ENCODE measurements around the gene FAM222A. TPM values are rescaled to one million over a fixed set of nuclear protein-coding genes. Genes with fewer than 3 reads are reported as not detected.

Gene FAM222A
- total RNA-seq, 2 donors from 2014 or later: 0.68 to 2.9 TPM

- Histone ChIP-seq H3K27me3 (replicated peaks; ENCODE audit: insufficient read depth) (no peaks in the 10 kb centered on the region), H3K36me3 (no peaks in the 10 kb centered on the region), H3K27ac (no peak overlapping the region), H3K4me3 (no peak overlapping the region), H3K4me1 (ENCODE audit: control insufficient read depth in 1 of 2, low read depth in 2 of 2) (no peaks in the 10 kb centered on the region), H3K9me3 (no peaks in the 10 kb centered on the region)
- no peak for TF ChIP-seq CTCF (IDR thresholded peaks at IDR 0.05)
- ATAC-seq (ENCODE audit: insufficient number of reproducible peaks, low FRiP score, low read depth): no peak
- no peak for DNase-seq (ENCODE audit: low spot score)
These were observed 16.4 kb upstream of the FAM222A start for GRCh38 chr12:109697270-109697553.

DNA sequence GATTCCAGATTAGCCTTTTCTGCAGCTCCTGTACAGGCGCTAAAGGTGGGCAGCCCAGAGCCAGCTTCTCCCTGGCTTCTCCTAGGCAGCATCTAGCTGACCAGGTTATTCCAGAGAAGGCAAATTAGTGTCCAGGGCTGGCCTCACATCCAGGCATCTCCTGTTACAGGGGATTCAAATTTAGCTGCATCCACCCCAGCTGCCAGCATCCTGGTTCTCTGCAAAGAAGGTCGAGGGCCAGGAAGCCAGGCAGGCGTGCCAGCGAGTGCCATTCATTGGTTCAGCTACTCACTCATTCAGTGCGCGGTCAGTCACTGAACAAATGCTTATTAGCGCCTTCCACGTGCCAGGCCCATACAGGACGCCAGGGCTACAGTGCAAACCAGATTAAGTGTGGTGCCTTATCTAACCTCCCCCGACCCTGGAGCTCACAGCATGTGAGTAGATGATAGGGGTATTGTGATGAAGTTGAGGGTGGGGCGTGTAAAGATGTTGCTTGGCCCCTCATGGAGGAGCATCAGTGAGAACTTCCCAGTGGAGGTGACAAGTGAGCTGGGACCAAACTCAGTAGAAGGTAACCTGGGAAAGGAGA lies 15.7 kb upstream of the FAM222A start:
- DNase-seq (ENCODE audit: low spot score) (no peak), ATAC-seq (ENCODE audit: insufficient number of reproducible peaks, low FRiP score, low read depth) (no peak)
- no peaks in the 10 kb centered on the region for H3K27me3 ChIP-seq (replicated peaks; ENCODE audit: insufficient read depth)
- H3K4me1 ChIP-seq (ENCODE audit: control insufficient read depth in 1 of 2, low read depth in 2 of 2): no peaks in the 10 kb centered on the region
- no peak overlapping the region for H3K4me3 ChIP-seq
- no peak overlapping the region for H3K27ac ChIP-seq
- no peaks in the 10 kb centered on the region for H3K36me3 ChIP-seq
- TF ChIP-seq CTCF (IDR thresholded peaks at IDR 0.05): no peak
- no peaks in the 10 kb centered on the region for H3K9me3 ChIP-seq

DNA sequence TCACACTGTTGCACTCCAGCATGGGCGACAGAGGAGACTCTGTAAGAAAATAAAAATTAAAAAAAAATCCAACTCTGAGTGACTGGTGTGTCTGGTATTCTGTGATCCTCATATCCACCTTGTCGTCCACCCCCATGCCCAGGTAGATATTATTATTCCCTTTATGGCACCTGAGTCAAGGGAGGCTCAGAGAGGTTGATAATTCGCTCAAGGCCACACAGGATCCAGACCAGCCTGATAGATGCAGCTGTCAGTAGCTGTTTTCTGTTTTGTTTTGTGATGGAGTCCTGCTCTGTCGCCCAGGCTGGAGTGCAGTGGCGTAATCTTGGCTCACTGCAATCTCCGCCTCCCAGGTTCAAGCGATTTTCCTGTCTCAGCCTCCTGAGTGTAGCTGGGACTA lies 14.8 kb upstream of the FAM222A start:
- DNase-seq (ENCODE audit: low spot score) (no peak), ATAC-seq (ENCODE audit: insufficient number of reproducible peaks, low FRiP score, low read depth) (no peak)
- Histone ChIP-seq H3K4me3 (no peak overlapping the region), H3K9me3 (no peaks in the 10 kb centered on the region), H3K4me1 (ENCODE audit: control insufficient read depth in 1 of 2, low read depth in 2 of 2) (no peaks in the 10 kb centered on the region), H3K27me3 (replicated peaks; ENCODE audit: insufficient read depth) (no peaks in the 10 kb centered on the region), H3K27ac (no peak overlapping the region), H3K36me3 (no peaks in the 10 kb centered on the region)
- no peak for TF ChIP-seq CTCF (IDR thresholded peaks at IDR 0.05)

DNA sequence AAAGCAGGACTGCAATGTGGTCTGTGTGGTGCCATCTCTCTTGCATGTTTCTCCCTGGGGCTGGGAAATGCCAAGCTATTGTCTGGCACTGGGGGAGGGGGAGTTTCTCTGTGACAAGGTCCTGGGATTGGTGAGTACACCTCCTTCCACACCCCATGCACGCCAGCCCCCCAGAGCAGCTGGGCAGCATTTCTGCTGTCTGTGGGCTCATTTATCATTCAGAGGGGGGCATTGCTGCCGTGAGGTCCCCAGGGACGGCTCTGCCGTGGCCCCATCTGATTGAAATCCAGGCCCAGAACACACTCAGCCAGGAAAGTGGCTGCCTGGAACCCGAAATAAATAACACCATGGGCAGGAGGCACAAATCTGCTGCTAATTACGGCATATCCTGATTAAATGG lies 12.6 kb upstream of the FAM222A start:
- no peaks in the 10 kb centered on the region for H3K36me3 ChIP-seq
- DNase-seq (ENCODE audit: low spot score) (no peak), ATAC-seq (ENCODE audit: insufficient number of reproducible peaks, low FRiP score, low read depth) (no peak)
- no peaks in the 10 kb centered on the region for H3K9me3 ChIP-seq
- H3K27ac ChIP-seq: no peak overlapping the region
- H3K4me3 ChIP-seq: no peak overlapping the region
- H3K27me3 ChIP-seq (replicated peaks; ENCODE audit: insufficient read depth): no peaks in the 10 kb centered on the region
- TF ChIP-seq CTCF (IDR thresholded peaks at IDR 0.05): no peak
- H3K4me1 ChIP-seq (ENCODE audit: control insufficient read depth in 1 of 2, low read depth in 2 of 2): no peaks in the 10 kb centered on the region

- ATAC-seq (ENCODE audit: insufficient number of reproducible peaks, low FRiP score, low read depth) (no peak), DNase-seq (ENCODE audit: low spot score) (no peak)
- H3K27me3 ChIP-seq (replicated peaks; ENCODE audit: insufficient read depth): no peaks in the 10 kb centered on the region
- no peaks in the 10 kb centered on the region for H3K9me3 ChIP-seq
- no peaks in the 10 kb centered on the region for H3K36me3 ChIP-seq
- H3K4me1 ChIP-seq (ENCODE audit: control insufficient read depth in 1 of 2, low read depth in 2 of 2): no peaks in the 10 kb centered on the region
- no peak overlapping the region for H3K27ac ChIP-seq
- no peak for TF ChIP-seq CTCF (IDR thresholded peaks at IDR 0.05)
- H3K4me3 ChIP-seq: no peak overlapping the region
These were observed 11.3 kb upstream of the FAM222A start for GRCh38 chr12:109702111-109702841.

Measured in thoracic aorta (tissue), 2 donors.